Stimulated activated CD4-positive, alpha-beta T cell treated with anti-CD3 and anti-CD28 coated beads, Interleukin-12 subunit alpha, Interleukin-12 subunit beta, amount 100 ng/mL, for 24 hours (primary cell): ENCODE data around the gene HES5.

Experiments
- DNase-seq, 2 experiments: peaks; one replicate each; pipeline ENCODE4 v3.0.0-alpha.2; 2020; ENCODE audit warnings: low read depth in 2 of 2

Gene HES5

GRCh38 chr1:2479186-2479585, 50.9 kb downstream of the HES5 start:
- no peak for DNase-seq
